Activated gamma-delta T cell treated with anti-CD3 and anti-CD28 coated beads, Interleukin-2, amount 50 U/mL, for 16 hours (primary cell): ENCODE results near the gene GMDS.

ENCODE experiments used
- DNase-seq: peaks from one replicate; pipeline ENCODE4 v3.0.0-alpha.2; 2020; ENCODE audit warnings: low read depth

Gene GMDS

GRCh38 chr6:1586861-1587450 lies 658.4 kb downstream of the GMDS start:
- no peak for DNase-seq

DNA sequence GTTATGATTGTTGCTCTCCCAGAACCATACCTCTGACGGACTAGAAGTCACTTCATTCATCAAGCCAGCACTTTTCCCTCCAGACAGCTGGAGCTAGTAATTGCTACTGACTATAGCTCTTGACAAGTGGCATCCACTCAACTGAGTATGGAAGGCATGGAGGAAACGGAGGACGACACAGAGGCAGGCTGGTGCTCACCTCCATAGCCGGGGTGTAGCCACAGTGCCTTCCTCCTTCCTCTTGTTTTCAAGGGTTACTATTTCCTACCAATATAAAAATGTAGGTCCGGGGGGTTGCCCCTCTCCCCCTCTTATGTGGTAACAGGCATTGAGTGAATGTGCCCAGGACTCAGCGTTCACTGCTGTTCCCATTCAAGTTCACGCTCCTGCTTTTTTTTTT lies 659.1 kb downstream of the GMDS start:
- no peak for DNase-seq

- no peak for DNase-seq
Observed at GRCh38 chr6:1585669-1586049, 659.7 kb downstream of the GMDS start.

DNA sequence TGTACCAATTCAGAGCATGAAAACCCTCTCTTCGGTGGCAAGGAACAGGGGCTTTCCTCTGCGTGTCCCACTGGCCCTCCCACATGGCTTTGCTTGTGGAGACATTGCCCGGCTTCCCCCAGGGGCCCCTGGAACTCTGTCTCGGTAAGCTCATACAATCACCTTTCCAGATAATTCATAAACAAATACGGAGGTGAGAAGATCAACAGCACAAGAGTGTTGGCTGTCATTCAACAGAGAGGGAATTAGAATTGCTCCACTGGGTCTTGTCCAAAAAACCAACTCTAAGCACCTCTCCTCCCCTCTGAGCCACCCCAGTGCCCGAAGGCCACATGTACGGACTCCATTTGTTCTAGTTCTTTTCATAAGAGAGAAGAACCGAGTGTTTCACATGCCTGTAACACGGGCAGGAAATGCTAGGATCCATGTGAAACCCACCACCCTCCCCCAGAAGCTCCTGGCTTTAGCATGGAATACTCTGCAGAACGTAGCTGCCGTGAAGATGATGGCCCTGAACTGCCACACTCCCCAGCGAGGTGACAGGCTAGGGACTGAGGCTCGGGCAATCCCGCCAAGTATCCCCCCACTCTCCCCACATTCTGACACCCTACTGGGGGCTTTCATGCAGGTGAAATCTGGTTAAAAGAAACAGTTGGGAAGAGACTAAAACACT lies 660.3 kb downstream of the GMDS start:
- DNase-seq = no peak

GRCh38 chr6:1584146-1584545 lies 661.3 kb downstream of the GMDS start:
- DNase-seq = no peak

GRCh38 chr6:1581120-1581991 lies 664.0 kb downstream of the GMDS start:
- no peak for DNase-seq

DNA sequence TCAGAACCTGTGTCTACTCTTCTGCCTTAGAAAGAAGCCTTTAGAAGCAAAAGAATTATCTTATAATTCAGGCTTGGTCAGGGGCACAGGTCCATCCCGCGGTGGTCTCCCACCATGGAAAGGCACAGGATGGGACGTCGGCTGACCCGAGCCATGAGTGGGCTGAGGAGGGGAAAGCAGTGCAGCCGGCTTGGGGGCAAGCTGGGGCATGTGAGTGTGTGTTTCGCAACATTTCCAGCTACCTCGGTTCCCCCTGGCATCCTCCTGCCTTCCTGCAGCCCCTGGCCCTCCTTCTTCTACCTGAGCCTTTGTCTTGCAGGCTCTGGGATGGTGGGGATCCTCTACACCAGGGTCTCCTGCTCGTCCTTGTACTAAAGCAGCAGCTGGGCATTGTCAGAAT lies 664.8 kb downstream of the GMDS start:
- DNase-seq = no peak

DNA sequence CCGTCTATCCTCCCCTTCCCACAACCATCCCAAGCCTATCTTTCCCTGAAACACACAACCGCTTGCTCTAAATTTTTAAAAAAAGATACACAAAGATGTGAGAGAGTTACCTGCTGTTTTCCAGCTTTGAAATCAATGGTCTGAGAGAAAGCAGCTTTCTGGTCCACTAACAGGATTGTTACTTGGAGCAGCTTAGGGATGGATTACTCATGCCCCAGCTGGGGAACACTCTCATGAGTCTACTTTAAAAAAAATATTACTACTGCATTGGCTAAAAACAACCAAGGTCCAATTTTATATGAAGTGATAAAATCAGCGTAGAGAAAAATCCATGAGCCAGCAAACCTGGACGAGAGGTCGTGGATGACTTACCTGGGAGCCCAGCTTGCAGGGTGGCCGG lies 665.3 kb downstream of the GMDS start:
- no peak for DNase-seq

- no peak for DNase-seq
Observed at GRCh38 chr6:1579096-1579495, 666.3 kb downstream of the GMDS start.

DNA sequence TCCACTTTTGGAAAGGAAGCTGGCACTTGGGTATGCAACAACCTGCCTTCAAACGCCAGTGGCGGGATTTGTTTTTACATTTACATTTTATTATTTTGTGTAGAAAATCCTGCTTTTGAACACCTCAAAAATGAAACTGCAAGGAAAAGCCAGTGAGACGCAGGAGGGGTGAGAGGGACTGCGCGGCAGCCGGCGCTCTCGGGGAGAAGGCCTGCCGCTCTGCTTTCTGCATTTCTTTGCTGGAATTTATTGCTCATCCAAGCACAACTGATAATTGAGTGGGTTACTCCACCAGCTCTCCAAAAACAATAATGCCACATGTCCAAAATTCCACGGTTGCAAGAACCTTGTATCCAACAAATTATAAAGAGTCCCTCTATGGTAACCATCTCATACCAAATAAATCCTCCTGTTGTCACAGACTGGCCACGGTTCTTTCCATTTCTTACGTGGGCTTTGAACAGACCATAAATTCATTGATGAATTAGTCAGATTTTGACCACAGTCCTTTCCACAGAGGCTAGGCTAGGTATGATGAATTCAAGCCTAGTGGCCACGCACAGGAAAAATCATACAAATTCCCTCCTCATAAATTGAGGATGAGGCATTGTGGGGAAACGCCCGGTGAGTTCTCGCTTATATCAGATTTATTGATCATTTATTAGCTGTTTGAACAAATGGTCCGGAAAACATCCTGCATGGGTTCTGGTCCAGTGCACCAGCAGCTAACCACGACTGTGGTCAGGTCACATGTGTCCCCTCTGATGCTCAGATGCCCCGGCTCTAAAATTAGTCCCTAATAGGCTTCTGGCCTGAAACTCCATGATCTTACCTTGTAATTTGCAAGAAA lies 667.3 kb downstream of the GMDS start:
- no peak for DNase-seq

- no peak for DNase-seq
Observed at GRCh38 chr6:1577146-1577680, 668.2 kb downstream of the GMDS start.

DNA sequence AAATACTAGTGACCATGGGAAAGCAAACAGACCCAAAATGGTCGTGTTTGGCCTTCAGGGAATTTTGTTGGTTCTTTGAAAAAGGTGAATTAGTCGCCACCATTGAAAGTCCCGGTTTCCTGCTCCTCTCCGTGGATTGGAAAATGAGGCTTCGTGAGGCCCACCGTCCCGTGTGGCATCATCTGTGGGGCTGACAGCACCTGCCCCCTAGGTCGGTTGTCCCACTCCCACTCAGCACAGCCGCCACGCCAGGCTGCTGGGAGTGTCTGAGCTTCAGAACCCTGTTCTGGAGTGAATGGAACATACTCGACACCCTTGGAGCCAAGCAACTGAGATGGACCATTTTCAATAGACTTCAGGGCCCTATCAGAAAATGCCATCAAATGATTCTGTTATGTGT lies 668.7 kb downstream of the GMDS start:
- DNase-seq = no peak

GRCh38 chr6:1576166-1576565 lies 669.2 kb downstream of the GMDS start:
- no peak for DNase-seq

GRCh38 chr6:1575210-1576041 lies 670.0 kb downstream of the GMDS start:
- no peak for DNase-seq

DNA sequence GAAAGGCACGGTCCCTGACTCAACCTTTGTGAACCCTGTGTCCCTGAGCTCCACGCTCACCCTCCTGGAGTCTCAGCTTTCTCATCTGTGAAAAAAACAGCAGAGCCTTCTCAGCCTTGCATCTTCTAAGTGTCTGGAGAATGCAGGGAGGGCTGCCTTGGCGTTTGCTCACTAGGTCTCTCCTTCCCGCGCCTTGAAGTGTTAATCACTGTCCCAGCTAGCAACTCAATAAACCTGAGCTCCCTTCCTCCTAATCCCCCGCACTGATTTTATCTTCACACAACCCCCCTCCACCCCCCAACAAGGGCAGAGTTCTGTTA lies 670.6 kb downstream of the GMDS start:
- no peak for DNase-seq

GRCh38 chr6:1574083-1574761 lies 671.2 kb downstream of the GMDS start:
- DNase-seq = no peak
